Natural killer cell treated with Interleukin-12 subunit alpha and Interleukin-12 subunit beta and Interleukin-15 and Interleukin-18, amount 100 ng/mL, for 72 hours (primary cell): ENCODE data around the gene RASD1. TPM values are rescaled to one million over a fixed set of nuclear protein-coding genes. Genes with fewer than 3 reads are reported as not detected.

Experiments
- ATAC-seq, 2 donors: fragments of 150-1000 bp; cut with Tn5 transposase in 1 of 2; sonication (Bioruptor Pico), chemical (Tn5 transposase) in 1 of 2; 2 replicates each; pipeline ENCODE4 v1.10.0; 2021
- DNase-seq: peaks from one replicate; pipeline ENCODE4 v3.0.0; 2022; ENCODE audit warnings: low spot score
- H3K27ac Mint-ChIP-seq, 2 donors: 1 replicate in 1 of 2; 2 replicates in 1 of 2; pipeline ENCODE4 v1.8.0; 2022; ENCODE audit warnings: mixed read lengths in 2 of 2, mild to moderate bottlenecking in 1 of 2, moderate library complexity in 1 of 2
- H3K27me3 Mint-ChIP-seq, 2 donors: 1 replicate in 1 of 2; 2 replicates in 1 of 2; pipeline ENCODE4 v1.8.0; 2022; ENCODE audit warnings: mixed read lengths in 2 of 2
- H3K36me3 Mint-ChIP-seq: one replicate; pipeline ENCODE4 v1.8.0; 2022; ENCODE audit warnings: mixed read lengths
- H3K4me1 Mint-ChIP-seq, 2 donors: 1 replicate in 1 of 2; 2 replicates in 1 of 2; pipeline ENCODE4 v1.8.0; 2022; ENCODE audit warnings: low read depth in 2 of 2, mixed read lengths in 2 of 2, mild to moderate bottlenecking in 1 of 2
- H3K4me3 Mint-ChIP-seq: one replicate; pipeline ENCODE4 v1.8.0; 2022; ENCODE audit warnings: mixed read lengths
- H3K9me3 Mint-ChIP-seq: 2 replicates; pipeline ENCODE4 v1.8.0; 2022; ENCODE audit warnings: mixed read lengths
- total RNA-seq, 2 donors: library from RNA; stranded (reverse); gene quantifications; one replicate each; pipeline ENCODE4 v1.2.3, GENCODE V29; 2022

RASD1 gene
- total RNA-seq, 2 donors from 2014 or later, result 3.3 to 4.2 TPM

GRCh38 chr17:17519886-17520285 is 23.7 kb upstream of the RASD1 start:
- DNase-seq (no peak), ATAC-seq (no peak)
- H3K27me3 Mint-ChIP-seq, result no peaks in the 10 kb centered on the region
- no peak overlapping the region for H3K27ac Mint-ChIP-seq
- no peak overlapping the region for H3K4me3 Mint-ChIP-seq
- no peaks in the 10 kb centered on the region for H3K4me1 Mint-ChIP-seq
- H3K9me3 Mint-ChIP-seq, result no peaks in the 10 kb centered on the region
- no peaks in the 10 kb centered on the region for H3K36me3 Mint-ChIP-seq

GRCh38 chr17:17518951-17519350 is 22.8 kb upstream of the RASD1 start:
- Mint-ChIP-seq H3K9me3 (no peaks in the 10 kb centered on the region), H3K36me3 (no peaks in the 10 kb centered on the region)

GRCh38 chr17:17518014-17518413 is 21.8 kb upstream of the RASD1 start:
- Mint-ChIP-seq H3K27me3 (no peaks in the 10 kb centered on the region), H3K4me3 (no peak overlapping the region), H3K9me3 (no peaks in the 10 kb centered on the region), H3K27ac (no peak overlapping the region), H3K4me1 (no peaks in the 10 kb centered on the region), H3K36me3 (no peaks in the 10 kb centered on the region)
- ATAC-seq (no peak), DNase-seq (no peak)

More at GRCh38 chr17:17518951-17519350, 22.8 kb upstream of the RASD1 start:
- ATAC-seq (no peak), DNase-seq (no peak)
- no peaks in the 10 kb centered on the region for H3K27me3 Mint-ChIP-seq
- no peaks in the 10 kb centered on the region for H3K4me1 Mint-ChIP-seq
- no peak overlapping the region for H3K4me3 Mint-ChIP-seq
- no peak overlapping the region for H3K27ac Mint-ChIP-seq

- DNase-seq (no peak), ATAC-seq (no peak)
- Mint-ChIP-seq H3K27ac (no peak overlapping the region), H3K4me1 (no peaks in the 10 kb centered on the region), H3K9me3 (no peaks in the 10 kb centered on the region), H3K36me3 (no peaks in the 10 kb centered on the region), H3K4me3 (no peak overlapping the region), H3K27me3 (no peaks in the 10 kb centered on the region)
Measured at GRCh38 chr17:17516941-17517720, 20.9 kb upstream of the RASD1 start.

GRCh38 chr17:17515934-17516930 is 20.0 kb upstream of the RASD1 start:
- DNase-seq (no peak), ATAC-seq (no peak)
- Mint-ChIP-seq H3K4me3 (no peak overlapping the region), H3K36me3 (no peaks in the 10 kb centered on the region), H3K4me1 (no peaks in the 10 kb centered on the region), H3K27me3 (no peaks in the 10 kb centered on the region), H3K27ac (no peak overlapping the region), H3K9me3 (no peaks in the 10 kb centered on the region)

GRCh38 chr17:17514993-17515933 is 19.1 kb upstream of the RASD1 start:
- H3K4me3 Mint-ChIP-seq, result no peak overlapping the region
- DNase-seq (no peak), ATAC-seq (no peak)
- no peaks in the 10 kb centered on the region for H3K9me3 Mint-ChIP-seq
- no peaks in the 10 kb centered on the region for H3K36me3 Mint-ChIP-seq
- no peak overlapping the region for H3K27ac Mint-ChIP-seq
- H3K27me3 Mint-ChIP-seq, result no peaks in the 10 kb centered on the region
- no peaks in the 10 kb centered on the region for H3K4me1 Mint-ChIP-seq

GRCh38 chr17:17514361-17514992 is 18.3 kb upstream of the RASD1 start:
- Mint-ChIP-seq H3K27ac (no peak overlapping the region), H3K9me3 (no peaks in the 10 kb centered on the region), H3K27me3 (no peaks in the 10 kb centered on the region), H3K4me1 (peaks cover 0 to 4% of the 10 kb centered on the region in 2 donors), H3K36me3 (no peaks in the 10 kb centered on the region), H3K4me3 (no peak overlapping the region)
- ATAC-seq (no peak), DNase-seq (no peak)

GRCh38 chr17:17513626-17514025 is 17.4 kb upstream of the RASD1 start:
- no peaks in the 10 kb centered on the region for H3K9me3 Mint-ChIP-seq
- no peak overlapping the region for H3K27ac Mint-ChIP-seq
- H3K27me3 Mint-ChIP-seq, result no peaks in the 10 kb centered on the region
- H3K36me3 Mint-ChIP-seq, result no peaks in the 10 kb centered on the region
- H3K4me1 Mint-ChIP-seq, result peaks cover 0 to 4% of the 10 kb centered on the region in 2 donors
- ATAC-seq (no peak), DNase-seq (peak; percentile 31)
- H3K4me3 Mint-ChIP-seq, result no peak overlapping the region

- Mint-ChIP-seq H3K9me3 (no peaks in the 10 kb centered on the region), H3K27me3 (no peaks in the 10 kb centered on the region), H3K27ac (no peak overlapping the region), H3K4me1 (peaks cover 0 to 4% of the 10 kb centered on the region in 2 donors), H3K4me3 (no peak overlapping the region), H3K36me3 (no peaks in the 10 kb centered on the region)
- ATAC-seq, result no peak
- DNase-seq, result no peak
Measured at GRCh38 chr17:17512866-17513265, 16.7 kb upstream of the RASD1 start.

GRCh38 chr17:17511881-17512858 is 16.0 kb upstream of the RASD1 start:
- ATAC-seq (peak in 1 of 2 donors; percentile 25), DNase-seq (no peak)
- no peaks in the 10 kb centered on the region for H3K27me3 Mint-ChIP-seq
- H3K9me3 Mint-ChIP-seq, result no peaks in the 10 kb centered on the region
- H3K4me3 Mint-ChIP-seq, result no peak overlapping the region
- H3K27ac Mint-ChIP-seq, result peak overlapping the region in 1 of 2 donors; percentile 16
- H3K36me3 Mint-ChIP-seq, result no peaks in the 10 kb centered on the region
- peaks cover 0 to 4% of the 10 kb centered on the region in 2 donors for H3K4me1 Mint-ChIP-seq

GRCh38 chr17:17511293-17511741 is 15.1 kb upstream of the RASD1 start:
- H3K9me3 Mint-ChIP-seq, result no peaks in the 10 kb centered on the region
- peak overlapping the region in 1 of 2 donors; percentile 59 for H3K27ac Mint-ChIP-seq
- no peaks in the 10 kb centered on the region for H3K27me3 Mint-ChIP-seq
- no peak overlapping the region for H3K4me3 Mint-ChIP-seq
- peaks cover 0 to 4% of the 10 kb centered on the region in 2 donors for H3K4me1 Mint-ChIP-seq
- no peaks in the 10 kb centered on the region for H3K36me3 Mint-ChIP-seq
- ATAC-seq, result no peak
- no peak for DNase-seq
